GM20000 (cell line): ENCODE results near the gene HOXA6.

Source experiments
- DNase-seq: peaks from one replicate; pipeline ENCODE4 v3.0.0; 2012; ENCODE audit warnings: low spot score
- TF ChIP-seq, protein P1 (sequence below): IDR thresholded peaks from 2 replicates; pipeline ENCODE4 v1.5.1; 2012; ENCODE audit warnings: mild to moderate bottlenecking, control low read depth; ENCODE audit errors: extremely low read depth, missing control alignments

HOXA6 gene

DNA sequence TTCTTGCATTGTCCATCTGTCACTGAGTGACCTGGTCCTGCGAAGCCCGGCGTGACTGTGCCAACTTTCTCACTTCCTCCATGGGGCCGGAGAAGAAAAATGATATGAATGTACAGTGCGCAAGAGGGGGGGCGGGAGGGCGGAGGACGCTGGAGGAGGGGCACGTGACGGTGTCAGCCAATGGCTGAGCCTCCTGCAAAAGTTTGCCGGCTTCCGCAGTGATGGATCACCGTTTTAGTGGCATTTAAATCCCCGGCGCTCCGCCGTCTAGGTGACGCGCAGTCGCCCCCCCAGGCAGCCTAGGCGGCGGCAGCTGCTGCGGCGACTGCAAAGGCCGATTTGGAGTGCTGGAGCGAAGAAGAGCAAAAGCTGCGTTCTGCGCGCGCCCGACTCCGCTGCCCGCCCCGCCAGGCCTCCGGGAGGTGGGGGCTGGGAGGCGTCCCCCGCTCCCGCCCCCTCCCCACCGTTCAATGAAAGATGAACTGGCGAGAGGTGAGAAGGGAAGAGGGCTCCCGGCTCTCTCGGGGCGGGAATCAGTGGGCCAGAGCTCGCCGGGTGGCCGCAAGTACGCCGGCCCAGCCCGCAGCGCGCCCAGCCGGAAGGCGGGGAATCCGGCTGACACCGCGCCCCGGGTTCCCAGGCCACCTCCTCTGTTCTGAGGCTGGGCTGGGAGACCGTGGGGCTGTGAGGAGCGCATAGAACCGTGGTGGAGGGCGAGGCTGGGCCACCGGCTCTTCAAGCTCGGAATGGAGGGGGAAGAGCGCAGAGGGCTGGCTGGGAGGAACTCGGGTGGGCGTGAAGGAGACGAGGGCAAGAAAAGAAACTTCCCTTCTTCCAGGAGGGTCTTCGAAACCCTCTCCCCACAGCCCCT is 51.4 kb downstream of the HOXA6 start, which contains the start of gene HOXA1:
HOXA1 (minus strand) TSS at position 104 of the 871 bp plus-strand sequence; CDS start at position 16, 88 bp downstream.
- TF ChIP-seq, protein P1, sequence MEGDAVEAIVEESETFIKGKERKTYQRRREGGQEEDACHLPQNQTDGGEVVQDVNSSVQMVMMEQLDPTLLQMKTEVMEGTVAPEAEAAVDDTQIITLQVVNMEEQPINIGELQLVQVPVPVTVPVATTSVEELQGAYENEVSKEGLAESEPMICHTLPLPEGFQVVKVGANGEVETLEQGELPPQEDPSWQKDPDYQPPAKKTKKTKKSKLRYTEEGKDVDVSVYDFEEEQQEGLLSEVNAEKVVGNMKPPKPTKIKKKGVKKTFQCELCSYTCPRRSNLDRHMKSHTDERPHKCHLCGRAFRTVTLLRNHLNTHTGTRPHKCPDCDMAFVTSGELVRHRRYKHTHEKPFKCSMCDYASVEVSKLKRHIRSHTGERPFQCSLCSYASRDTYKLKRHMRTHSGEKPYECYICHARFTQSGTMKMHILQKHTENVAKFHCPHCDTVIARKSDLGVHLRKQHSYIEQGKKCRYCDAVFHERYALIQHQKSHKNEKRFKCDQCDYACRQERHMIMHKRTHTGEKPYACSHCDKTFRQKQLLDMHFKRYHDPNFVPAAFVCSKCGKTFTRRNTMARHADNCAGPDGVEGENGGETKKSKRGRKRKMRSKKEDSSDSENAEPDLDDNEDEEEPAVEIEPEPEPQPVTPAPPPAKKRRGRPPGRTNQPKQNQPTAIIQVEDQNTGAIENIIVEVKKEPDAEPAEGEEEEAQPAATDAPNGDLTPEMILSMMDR, result no peak
- peak; percentile 97 for DNase-seq
